Breast epithelium (tissue), 4 donors: ENCODE data around the gene STXBP3. TPM values are rescaled to one million over a fixed set of nuclear protein-coding genes. Genes with fewer than 3 reads are reported as not detected.

ENCODE experiments used
- DNase-seq, 2 donors: peaks; one replicate each; pipeline ENCODE4 v3.0.0-alpha.2; 2019; ENCODE audit warnings: low spot score in 2 of 2
- H3K27ac ChIP-seq, 2 donors: fragments of 200-600 bp; sonication (generic) in 1 of 2; one replicate each; pipeline ENCODE4 v1.5.1; 2016 to 2019; ENCODE audit warnings: mild to moderate bottlenecking in 1 of 2
- H3K27me3 ChIP-seq, 2 donors: fragments of 200-600 bp; sonication (generic) in 1 of 2; one replicate each; pipeline versions ENCODE4 v1.5.1 to v1.6.0; 2017 to 2019; ENCODE audit warnings: control low read depth in 1 of 2, mild to moderate bottlenecking in 1 of 2
- H3K36me3 ChIP-seq: fragments of 200-600 bp; one replicate; pipeline ENCODE4 v1.5.1; 2019
- H3K4me1 ChIP-seq, 2 donors: fragments of 200-600 bp; sonication (generic); one replicate each; pipeline ENCODE4 v1.5.1; 2016 to 2019; ENCODE audit warnings: control low read depth in 1 of 2
- H3K4me3 ChIP-seq, 3 donors: fragments of 200-600 bp; sonication (generic); 1 replicate in 2 of 3; 2 replicates in 1 of 3; pipeline ENCODE4 v1.5.1; 2016 to 2019; ENCODE audit warnings: mild to moderate bottlenecking in 3 of 3, moderate library complexity in 2 of 3
- H3K9me3 ChIP-seq, 2 donors: fragments of 200-600 bp; sonication (generic) in 1 of 2; one replicate each; pipeline ENCODE4 v1.5.1; 2016 to 2019; ENCODE audit warnings: control low read depth in 1 of 2
- CTCF ChIP-seq, 3 donors: fragments of 450-650 bp; IDR thresholded peaks; one replicate each; pipeline ENCODE4 v1.5.1; 2016 to 2017; ENCODE audit warnings: antibody characterized with exemption in 3 of 3, mild to moderate bottlenecking in 3 of 3, moderate library complexity in 3 of 3
- POLR2A ChIP-seq: fragments of 450-650 bp; IDR thresholded peaks from one replicate; pipeline ENCODE4 v1.6.1; 2016; ENCODE audit warnings: antibody characterized with exemption, mild to moderate bottlenecking, moderate library complexity
- POLR2AphosphoS5 ChIP-seq, 3 donors: sonication (generic); formaldehyde crosslinking; IDR thresholded peaks; one replicate each; pipeline ENCODE4 v1.6.1; 2017; ENCODE audit warnings: antibody characterized with exemption in 3 of 3
- intact Hi-C: fragments of 100-400 bp; cut with DNase I; formaldehyde crosslinking; loops from one replicate; pipeline ENCODE4 v1.15.1; 2023; ENCODE audit warnings: low total_unique reads
- total RNA-seq, 3 donors: library from RNA; depleted of rRNA; stranded (reverse); fragments of >200 nt; gene quantifications; one replicate each; pipeline ENCODE4 v1.1.0, GENCODE V29; 2016

The STXBP3 gene
- total RNA-seq, 3 donors from 2014 or later: 62.6 to 127 (median 79.5) TPM

GRCh38 chr1:108732398-108732797 is 14.1 kb upstream of the STXBP3 start:
- H3K27ac ChIP-seq: no peak overlapping the region
- H3K27me3 ChIP-seq: no peaks in the 10 kb centered on the region
- DNase-seq: no peak
- H3K4me1 ChIP-seq: no peaks in the 10 kb centered on the region
- H3K9me3 ChIP-seq: no peaks in the 10 kb centered on the region
- TF ChIP-seq POLR2A: no peak
- no peak for TF ChIP-seq CTCF (IDR thresholded peaks at IDR 0.05)
- TF ChIP-seq POLR2AphosphoS5 (IDR thresholded peaks at IDR 0.05): no peak
- no peak overlapping the region for H3K4me3 ChIP-seq
- intact Hi-C loops: no loop called here
- no peaks in the 10 kb centered on the region for H3K36me3 ChIP-seq

GRCh38 chr1:108734171-108734865 is 12.2 kb upstream of the STXBP3 start:
- Histone ChIP-seq H3K36me3 (no peaks in the 10 kb centered on the region), H3K4me1 (no peaks in the 10 kb centered on the region), H3K4me3 (no peak overlapping the region), H3K27me3 (no peaks in the 10 kb centered on the region), H3K27ac (no peak overlapping the region), H3K9me3 (no peaks in the 10 kb centered on the region)
- intact Hi-C loops: no loop called here
- TF ChIP-seq POLR2A (no peak), POLR2AphosphoS5 (IDR thresholded peaks at IDR 0.05) (no peak), CTCF (IDR thresholded peaks at IDR 0.05) (no peak)
- DNase-seq: no peak

GRCh38 chr1:108742253-108742652 is 4.2 kb upstream of the STXBP3 start:
- H3K27ac ChIP-seq: no peak overlapping the region
- no peak for DNase-seq
- intact Hi-C loops: no loop called here
- no peak overlapping the region for H3K4me3 ChIP-seq
- TF ChIP-seq CTCF (IDR thresholded peaks at IDR 0.05): no peak
- TF ChIP-seq POLR2AphosphoS5 (IDR thresholded peaks at IDR 0.05): no peak
- TF ChIP-seq POLR2A: no peak
- no peaks in the 10 kb centered on the region for H3K9me3 ChIP-seq
- H3K36me3 ChIP-seq: no peaks in the 10 kb centered on the region
- no peaks in the 10 kb centered on the region for H3K4me1 ChIP-seq
- no peaks in the 10 kb centered on the region for H3K27me3 ChIP-seq

GRCh38 chr1:108745980-108746381 is 493 bp upstream of the STXBP3 start:
- Histone ChIP-seq H3K4me1 (peaks cover 0 to 7% of the 10 kb centered on the region in 2 donors), H3K9me3 (no peaks in the 10 kb centered on the region), H3K36me3 (no peaks in the 10 kb centered on the region), H3K27ac (peak overlapping the region; percentile 93 to 97), H3K27me3 (no peaks in the 10 kb centered on the region), H3K4me3 (peak overlapping the region in 2 of 3 donors; percentile 63 to 80)
- no peak for DNase-seq
- intact Hi-C loops: no loop called here
- TF ChIP-seq CTCF (IDR thresholded peaks at IDR 0.05): no peak
- TF ChIP-seq POLR2AphosphoS5 (IDR thresholded peaks at IDR 0.05): no peak
- TF ChIP-seq POLR2A: no peak

GRCh38 chr1:108747171-108747850 is 837 bp downstream of the STXBP3 start:
- H3K9me3 ChIP-seq: no peaks in the 10 kb centered on the region
- TF ChIP-seq CTCF (IDR thresholded peaks at IDR 0.05) (no peak), POLR2AphosphoS5 (IDR thresholded peaks at IDR 0.05) (peak; percentile 52 to 60 (median 58)), POLR2A (peak; percentile 59)
- intact Hi-C loops: no loop called here

More at GRCh38 chr1:108747171-108747850, 837 bp downstream of the STXBP3 start:
- H3K36me3 ChIP-seq: no peaks in the 10 kb centered on the region
- peak overlapping the region; percentile 93 to 97 for H3K27ac ChIP-seq
- no peaks in the 10 kb centered on the region for H3K27me3 ChIP-seq
- H3K4me1 ChIP-seq: peaks cover 0 to 7% of the 10 kb centered on the region in 2 donors
- peak; percentile 73 to 77 for DNase-seq
- H3K4me3 ChIP-seq: peak overlapping the region; percentile 63 to 81 (median 80)
